ENCODE data around the gene PARP12.

DNA sequence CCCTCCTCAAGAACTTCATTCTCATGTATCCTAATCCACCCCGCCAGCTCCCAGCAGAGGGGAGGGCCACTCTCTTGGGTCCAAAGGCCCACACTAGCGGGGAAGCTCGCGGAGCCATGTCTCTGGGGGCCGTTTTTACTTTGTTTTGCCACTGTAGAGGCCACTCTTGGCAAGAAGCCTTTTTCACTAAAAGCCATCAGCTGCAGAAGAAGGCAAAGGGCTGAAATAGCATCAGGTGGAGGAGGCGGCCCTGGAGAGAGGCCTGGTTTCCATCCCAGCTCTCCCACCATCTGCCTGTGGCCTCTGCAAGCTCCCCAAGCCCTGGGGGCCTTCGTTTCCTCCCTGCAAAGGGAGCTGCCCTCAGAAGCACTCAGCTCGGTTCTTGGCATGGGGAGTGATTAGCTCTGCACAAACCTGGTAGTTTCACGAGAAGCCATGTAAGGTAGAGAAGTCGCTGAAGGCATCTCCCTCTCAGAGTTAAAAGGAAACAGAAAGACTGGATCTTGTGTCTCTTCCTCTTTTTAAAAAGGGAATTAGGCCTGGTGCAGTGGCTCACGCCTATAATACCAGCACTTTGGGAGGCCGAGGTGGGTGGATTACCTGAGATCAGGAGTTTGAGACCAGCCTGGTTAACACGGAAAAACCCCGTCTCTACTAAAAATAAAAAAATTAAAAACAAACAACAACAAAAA lies 70.3 kb downstream of the PARP12 start:
- TF ChIP-seq, protein P1, sequence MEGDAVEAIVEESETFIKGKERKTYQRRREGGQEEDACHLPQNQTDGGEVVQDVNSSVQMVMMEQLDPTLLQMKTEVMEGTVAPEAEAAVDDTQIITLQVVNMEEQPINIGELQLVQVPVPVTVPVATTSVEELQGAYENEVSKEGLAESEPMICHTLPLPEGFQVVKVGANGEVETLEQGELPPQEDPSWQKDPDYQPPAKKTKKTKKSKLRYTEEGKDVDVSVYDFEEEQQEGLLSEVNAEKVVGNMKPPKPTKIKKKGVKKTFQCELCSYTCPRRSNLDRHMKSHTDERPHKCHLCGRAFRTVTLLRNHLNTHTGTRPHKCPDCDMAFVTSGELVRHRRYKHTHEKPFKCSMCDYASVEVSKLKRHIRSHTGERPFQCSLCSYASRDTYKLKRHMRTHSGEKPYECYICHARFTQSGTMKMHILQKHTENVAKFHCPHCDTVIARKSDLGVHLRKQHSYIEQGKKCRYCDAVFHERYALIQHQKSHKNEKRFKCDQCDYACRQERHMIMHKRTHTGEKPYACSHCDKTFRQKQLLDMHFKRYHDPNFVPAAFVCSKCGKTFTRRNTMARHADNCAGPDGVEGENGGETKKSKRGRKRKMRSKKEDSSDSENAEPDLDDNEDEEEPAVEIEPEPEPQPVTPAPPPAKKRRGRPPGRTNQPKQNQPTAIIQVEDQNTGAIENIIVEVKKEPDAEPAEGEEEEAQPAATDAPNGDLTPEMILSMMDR (IDR thresholded peaks at IDR 0.05), result no peak
- TF ChIP-seq POLR2A (IDR thresholded peaks at IDR 0.05), result no peak
